Measurements from ENCODE around the gene ATP8B2. TPM values are rescaled to one million over a fixed set of nuclear protein-coding genes. Genes with fewer than 3 reads are reported as not detected.

ATP8B2 gene
- total RNA-seq, 1 experiment from 2014 or later = 22.1 TPM

- Histone ChIP-seq H2AFZ (ENCODE audit: low read depth, low read length, poor library complexity, severe bottlenecking) (no peak overlapping the region), H3K79me2 (ENCODE audit: insufficient read depth, low read length) (no peaks in the 10 kb centered on the region), H3K9me3 (ENCODE audit: control insufficient read depth in 1 of 2, insufficient read depth in 1 of 2, low read depth in 1 of 2, low read length in 2 of 2) (no peaks in the 10 kb centered on the region), H3K9ac (ENCODE audit: low read length) (no peak overlapping the region), H3K27me3 (ENCODE audit: insufficient read depth, low read length) (no peaks in the 10 kb centered on the region), H4K20me1 (ENCODE audit: insufficient read depth) (no peaks in the 10 kb centered on the region), H3K4me2 (ENCODE audit: low read length) (no peak overlapping the region), H3K4me1 (ENCODE audit: control insufficient read depth in 1 of 2, insufficient read depth in 2 of 2, low read length in 2 of 2) (peaks cover 0 to 4% of the 10 kb centered on the region in 2 experiments; a peak in 1 of 4 replicates), H3K27ac (ENCODE audit: low read depth, low read length) (no peak overlapping the region), H3K36me3 (ENCODE audit: control insufficient read depth in 1 of 2, insufficient read depth in 2 of 2, low read length in 2 of 2) (peaks cover 0 to 8% of the 10 kb centered on the region in 2 experiments; a peak in 2 of 4 replicates), H3K4me3 (replicated peaks in 1 of 2; ENCODE audit: low read depth in 1 of 2, low read length in 2 of 2) (no peak overlapping the region), H3K9me2 (ENCODE audit: insufficient read depth) (no peaks in the 10 kb centered on the region)
- no TSS peak for BruUV-seq (replicated peaks)
- POLR2A ChIA-PET = no interaction called here
- intact Hi-C loops (cut with micrococcal nuclease) = loop anchor here (5.0 kb wide), 1 partner anchor 150 kb away; no protein-coding TSS in a partner anchor
- CTCF ChIA-PET = interaction anchor here (3.1 kb wide), 1 partner anchor 11 kb away, joined by 32 read pairs; the partner anchor contains the start of gene ATP8B2
- RAD21 ChIA-PET (ENCODE audit: low non-redundant PET in 1 of 2, low total read pairs in 2 of 2, uncharacterized antibody in 2 of 2, unreplicated experiment in 2 of 2) = interaction anchor here in 1 of 2 experiments (0.6 kb wide), 2 partner anchors 138 to 985 kb away, joined by 3 to 5 read pairs; no protein-coding TSS in a partner anchor
- no peak for ATAC-seq
- no peak for DNase-seq (ENCODE audit: low read depth, low spot score)
- TF ChIP-seq ZNF274 (IDR thresholded peaks at IDR 0.05; ENCODE audit: low read depth, low read length) (no peak), SP1 (IDR thresholded peaks at IDR 0.05; ENCODE audit: low read depth) (no peak), SIN3A (IDR thresholded peaks at IDR 0.05; ENCODE audit: low read depth) (no peak), TCF7L2 (IDR thresholded peaks at IDR 0.05; ENCODE audit: borderline replicate concordance, extremely low read depth, insufficient read depth, insufficient read length) (no peak), POLR2A (IDR thresholded peaks at IDR 0.05; ENCODE audit: borderline replicate concordance, extremely low read depth, insufficient read depth, insufficient read length) (no peak), CBX3 (IDR thresholded peaks at IDR 0.05; ENCODE audit: low read depth) (no peak), POLR2AphosphoS5 (IDR thresholded peaks at IDR 0.05; ENCODE audit: low read depth, low read length) (no peak), EGR1 (IDR thresholded peaks at IDR 0.05; ENCODE audit: low read depth) (no peak), FOSL1 (IDR thresholded peaks at IDR 0.05; ENCODE audit: low read depth) (no peak), MAX (IDR thresholded peaks at IDR 0.05) (no peak), ELF1 (IDR thresholded peaks at IDR 0.05; ENCODE audit: borderline replicate concordance, low read depth) (no peak), RAD21 (IDR thresholded peaks at IDR 0.05; ENCODE audit: low read depth) (no peak), EZH2 (IDR thresholded peaks at IDR 0.05) (no peak), EZH2phosphoT487 (IDR thresholded peaks at IDR 0.05; ENCODE audit: borderline replicate concordance) (no peak), SRF (IDR thresholded peaks at IDR 0.05; ENCODE audit: low read depth) (no peak), CEBPB (IDR thresholded peaks at IDR 0.05; ENCODE audit: low read depth) (no peak), REST (IDR thresholded peaks at IDR 0.05; ENCODE audit: low read depth) (no peak)
- TF ChIP-seq, protein P1, sequence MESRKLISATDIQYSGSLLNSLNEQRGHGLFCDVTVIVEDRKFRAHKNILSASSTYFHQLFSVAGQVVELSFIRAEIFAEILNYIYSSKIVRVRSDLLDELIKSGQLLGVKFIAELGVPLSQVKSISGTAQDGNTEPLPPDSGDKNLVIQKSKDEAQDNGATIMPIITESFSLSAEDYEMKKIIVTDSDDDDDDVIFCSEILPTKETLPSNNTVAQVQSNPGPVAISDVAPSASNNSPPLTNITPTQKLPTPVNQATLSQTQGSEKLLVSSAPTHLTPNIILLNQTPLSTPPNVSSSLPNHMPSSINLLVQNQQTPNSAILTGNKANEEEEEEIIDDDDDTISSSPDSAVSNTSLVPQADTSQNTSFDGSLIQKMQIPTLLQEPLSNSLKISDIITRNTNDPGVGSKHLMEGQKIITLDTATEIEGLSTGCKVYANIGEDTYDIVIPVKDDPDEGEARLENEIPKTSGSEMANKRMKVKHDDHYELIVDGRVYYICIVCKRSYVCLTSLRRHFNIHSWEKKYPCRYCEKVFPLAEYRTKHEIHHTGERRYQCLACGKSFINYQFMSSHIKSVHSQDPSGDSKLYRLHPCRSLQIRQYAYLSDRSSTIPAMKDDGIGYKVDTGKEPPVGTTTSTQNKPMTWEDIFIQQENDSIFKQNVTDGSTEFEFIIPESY (IDR thresholded peaks at IDR 0.05; ENCODE audit: extremely low read depth, insufficient replicate concordance, low read length) = no peak
These were observed 12.0 kb downstream of the ATP8B2 start for GRCh38 chr1:154337253-154337894.
